DND-41 (cell line): ENCODE results near the gene ADGRA3.

Experiments
- ATAC-seq: fragments of 200-7000 bp; cut with Tn5 transposase; 3 replicates; pipeline ENCODE4 v1.9.1; 2021; ENCODE audit warnings: low read depth; ENCODE audit not compliant: insufficient read depth
- DNase-seq: peaks from one replicate; pipeline ENCODE4 v3.0.0-alpha.2; 2020
- H2AFZ ChIP-seq: 2 replicates; pipeline ENCODE4 v1.6.0; 2012; ENCODE audit warnings: low read depth, low read length
- H3K27ac ChIP-seq: 2 replicates; pipeline ENCODE4 v1.5.1; 2012; ENCODE audit warnings: low read length, inconsistent platforms
- H3K27me3 ChIP-seq: fragments of 200-600 bp; sonication (generic); 2 replicates; pipeline ENCODE4 v1.6.0; 2012; ENCODE audit warnings: low read length, mild to moderate bottlenecking, inconsistent platforms; ENCODE audit not compliant: insufficient read depth, poor library complexity
- H3K36me3 ChIP-seq: 2 replicates; pipeline ENCODE4 v1.5.1; 2012; ENCODE audit warnings: low read length, inconsistent platforms; ENCODE audit not compliant: insufficient read depth
- H3K4me1 ChIP-seq: 2 replicates; pipeline ENCODE4 v1.5.1; 2012; ENCODE audit warnings: mild to moderate bottlenecking, low read length; ENCODE audit not compliant: insufficient read depth
- H3K4me2 ChIP-seq: 2 replicates; pipeline ENCODE4 v1.6.0; 2012; ENCODE audit warnings: mild to moderate bottlenecking, moderate library complexity, low read length, inconsistent platforms; ENCODE audit not compliant: insufficient read depth
- H3K4me3 ChIP-seq, 2 experiments: fragments of 200-600 bp in 1 of 2; shearing (Covaris generic) in 1 of 2; 2 replicates each; pipeline ENCODE4 v1.5.1; 2012 to 2016; ENCODE audit warnings: inconsistent platforms in 2 of 2, low read length in 2 of 2, mild to moderate bottlenecking in 2 of 2, low read depth in 1 of 2, moderate library complexity in 1 of 2
- H3K79me2 ChIP-seq: 2 replicates; pipeline ENCODE4 v1.6.0; 2012; ENCODE audit warnings: low read length, inconsistent platforms; ENCODE audit not compliant: insufficient read depth
- H3K9ac ChIP-seq: 2 replicates; pipeline ENCODE4 v1.6.0; 2012; ENCODE audit warnings: low read depth, mild to moderate bottlenecking, inconsistent platforms, low read length, moderate library complexity
- H3K9me3 ChIP-seq: 2 replicates; pipeline ENCODE4 v1.5.1; 2012; ENCODE audit warnings: low read length, moderate library complexity, mild to moderate bottlenecking, inconsistent platforms; ENCODE audit not compliant: insufficient read depth, severe bottlenecking
- H4K20me1 ChIP-seq: 2 replicates; pipeline ENCODE4 v1.6.0; 2012; ENCODE audit warnings: low read length; ENCODE audit not compliant: insufficient read depth
- EZH2 ChIP-seq: IDR thresholded peaks from 3 replicates; pipeline ENCODE4 v1.6.1; 2012; ENCODE audit warnings: borderline replicate concordance, low read depth, mild to moderate bottlenecking, moderate library complexity, low read length, inconsistent platforms; ENCODE audit not compliant: severe bottlenecking
- TF ChIP-seq, protein P1 (sequence below): IDR thresholded peaks from 2 replicates; pipeline ENCODE4 v1.5.1; 2012; ENCODE audit warnings: borderline replicate concordance, low read length, moderate library complexity, mild to moderate bottlenecking; ENCODE audit not compliant: poor library complexity, severe bottlenecking; ENCODE audit errors: extremely low read depth

Gene ADGRA3

DNA sequence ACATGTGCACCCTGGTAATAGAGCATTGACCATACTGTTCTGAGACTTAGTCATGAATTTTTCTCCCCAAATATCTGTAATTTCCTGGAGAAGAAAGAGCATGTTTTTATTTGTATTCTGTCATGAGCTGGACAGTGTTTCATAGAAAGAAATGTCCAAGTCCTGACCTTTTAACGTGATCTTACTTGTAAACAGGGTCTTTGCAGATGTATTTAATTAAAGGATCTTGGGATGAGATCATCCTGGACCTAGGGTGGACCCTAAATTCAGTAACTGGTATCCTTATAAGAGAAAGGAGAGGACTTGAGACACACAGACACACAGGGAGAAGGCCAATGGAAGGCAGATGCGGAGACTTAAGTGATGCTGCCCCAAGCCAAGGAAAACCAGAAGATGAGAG is 3.6 kb downstream of the ADGRA3 start:
- no peaks in the 10 kb centered on the region; the same call in 1 of the 2 replicates for H4K20me1 ChIP-seq
- no peak overlapping the region for H3K27ac ChIP-seq
- H2AFZ ChIP-seq: no peak overlapping the region
- no peak overlapping the region for H3K4me2 ChIP-seq
- H3K4me1 ChIP-seq: peaks cover 13% of the 10 kb centered on the region
- H3K36me3 ChIP-seq: no peaks in the 10 kb centered on the region
- TF ChIP-seq, protein P1, sequence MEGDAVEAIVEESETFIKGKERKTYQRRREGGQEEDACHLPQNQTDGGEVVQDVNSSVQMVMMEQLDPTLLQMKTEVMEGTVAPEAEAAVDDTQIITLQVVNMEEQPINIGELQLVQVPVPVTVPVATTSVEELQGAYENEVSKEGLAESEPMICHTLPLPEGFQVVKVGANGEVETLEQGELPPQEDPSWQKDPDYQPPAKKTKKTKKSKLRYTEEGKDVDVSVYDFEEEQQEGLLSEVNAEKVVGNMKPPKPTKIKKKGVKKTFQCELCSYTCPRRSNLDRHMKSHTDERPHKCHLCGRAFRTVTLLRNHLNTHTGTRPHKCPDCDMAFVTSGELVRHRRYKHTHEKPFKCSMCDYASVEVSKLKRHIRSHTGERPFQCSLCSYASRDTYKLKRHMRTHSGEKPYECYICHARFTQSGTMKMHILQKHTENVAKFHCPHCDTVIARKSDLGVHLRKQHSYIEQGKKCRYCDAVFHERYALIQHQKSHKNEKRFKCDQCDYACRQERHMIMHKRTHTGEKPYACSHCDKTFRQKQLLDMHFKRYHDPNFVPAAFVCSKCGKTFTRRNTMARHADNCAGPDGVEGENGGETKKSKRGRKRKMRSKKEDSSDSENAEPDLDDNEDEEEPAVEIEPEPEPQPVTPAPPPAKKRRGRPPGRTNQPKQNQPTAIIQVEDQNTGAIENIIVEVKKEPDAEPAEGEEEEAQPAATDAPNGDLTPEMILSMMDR: no peak
- no peak for TF ChIP-seq EZH2
- no peak for ATAC-seq
- peaks cover 33% of the 10 kb centered on the region for H3K79me2 ChIP-seq
- no peak for DNase-seq
- H3K9me3 ChIP-seq: no peaks in the 10 kb centered on the region
- no peaks in the 10 kb centered on the region for H3K27me3 ChIP-seq
- H3K4me3 ChIP-seq: no peak overlapping the region
- H3K9ac ChIP-seq: no peak overlapping the region

DNA sequence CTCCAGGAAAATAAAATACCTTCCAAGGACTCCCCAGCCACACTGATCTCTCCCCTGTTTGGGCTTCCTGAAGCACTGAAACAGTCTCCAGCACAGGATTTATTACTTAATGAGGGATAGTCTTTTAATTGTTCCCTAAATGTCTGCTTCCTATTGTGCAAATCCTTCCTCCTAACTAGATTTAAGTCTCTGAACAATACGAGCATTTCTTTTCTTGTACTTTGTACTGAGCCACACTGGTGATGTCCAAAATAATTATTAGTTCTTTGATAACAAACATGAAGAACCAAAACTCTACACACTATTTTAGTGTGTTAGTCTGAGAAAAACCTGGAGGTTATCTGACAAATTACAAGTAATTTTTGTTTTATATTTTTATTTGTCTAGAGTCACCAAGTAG is 5.1 kb downstream of the ADGRA3 start:
- H3K27me3 ChIP-seq: no peaks in the 10 kb centered on the region
- DNase-seq: no peak
- peaks cover 8% of the 10 kb centered on the region for H3K4me1 ChIP-seq
- no peak overlapping the region for H3K9ac ChIP-seq
- no peak overlapping the region for H3K4me3 ChIP-seq
- no peaks in the 10 kb centered on the region for H3K36me3 ChIP-seq
- H3K4me2 ChIP-seq: no peak overlapping the region
- no peak overlapping the region for H3K27ac ChIP-seq
- no peak for ATAC-seq
- H4K20me1 ChIP-seq: no peaks in the 10 kb centered on the region; the same call in 1 of the 2 replicates
- no peak overlapping the region for H2AFZ ChIP-seq
- H3K79me2 ChIP-seq: peaks cover 39% of the 10 kb centered on the region
- TF ChIP-seq, protein P1: no peak
- no peak for TF ChIP-seq EZH2
- no peaks in the 10 kb centered on the region for H3K9me3 ChIP-seq

DNA sequence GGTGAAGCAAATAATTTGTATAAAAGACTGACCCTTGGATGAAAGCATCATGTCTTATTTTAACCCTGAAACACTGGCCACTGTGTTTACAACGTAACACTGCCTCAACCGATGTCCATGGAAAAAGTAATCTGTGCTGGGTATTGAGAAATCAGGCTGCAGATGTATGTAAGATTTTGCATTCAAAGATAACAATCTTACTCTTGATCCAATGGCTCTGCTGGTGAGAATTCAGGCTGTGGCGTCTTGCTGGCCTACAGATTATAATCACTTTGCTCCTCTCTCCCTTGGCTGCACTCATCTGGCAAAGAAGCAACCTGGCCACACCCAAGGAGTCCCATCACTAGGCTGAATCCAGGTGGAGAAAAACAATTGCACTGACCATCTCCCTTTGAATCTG is 7.5 kb downstream of the ADGRA3 start:
- H3K4me3 ChIP-seq: no peak overlapping the region
- H3K4me2 ChIP-seq: no peak overlapping the region
- no peaks in the 10 kb centered on the region for H3K4me1 ChIP-seq
- no peak overlapping the region for H2AFZ ChIP-seq
- DNase-seq (no peak), ATAC-seq (no peak)
- H3K79me2 ChIP-seq: peaks cover 35% of the 10 kb centered on the region
- TF ChIP-seq, protein P1: no peak
- TF ChIP-seq EZH2: no peak
- H4K20me1 ChIP-seq: peaks cover 5% of the 10 kb centered on the region; the same call in 1 of the 2 replicates
- no peaks in the 10 kb centered on the region for H3K36me3 ChIP-seq
- no peaks in the 10 kb centered on the region for H3K27me3 ChIP-seq
- no peak overlapping the region for H3K27ac ChIP-seq
- H3K9me3 ChIP-seq: no peaks in the 10 kb centered on the region
- H3K9ac ChIP-seq: no peak overlapping the region

DNA sequence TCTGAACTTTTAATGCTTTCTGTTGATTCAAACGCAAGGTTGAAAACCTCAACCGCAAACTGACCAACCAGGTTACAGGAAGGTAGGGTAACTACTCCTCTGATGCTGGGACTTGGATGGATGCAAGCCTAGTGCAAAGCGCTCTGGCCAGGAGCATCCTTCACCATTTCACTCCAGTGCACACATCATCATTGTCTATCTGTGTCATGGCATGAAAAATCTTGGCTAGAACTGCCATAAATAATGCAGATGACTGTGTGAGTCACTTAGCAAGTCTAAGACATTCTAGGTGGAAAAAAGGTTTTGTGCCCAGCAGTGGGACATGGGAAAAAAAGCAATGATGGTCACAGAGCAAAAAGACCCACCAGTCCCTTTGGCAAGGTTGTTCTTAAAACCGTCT is 10.9 kb downstream of the ADGRA3 start:
- no peak overlapping the region for H2AFZ ChIP-seq
- TF ChIP-seq, protein P1: no peak
- no peak for TF ChIP-seq EZH2
- ATAC-seq: no peak
- no peak overlapping the region for H3K9ac ChIP-seq
- H3K27ac ChIP-seq: no peak overlapping the region
- DNase-seq: no peak
- peaks cover 6% of the 10 kb centered on the region; the same call in 1 of the 2 replicates for H4K20me1 ChIP-seq
- no peak overlapping the region for H3K4me3 ChIP-seq
- H3K27me3 ChIP-seq: no peaks in the 10 kb centered on the region
- H3K36me3 ChIP-seq: no peaks in the 10 kb centered on the region
- H3K9me3 ChIP-seq: no peaks in the 10 kb centered on the region
- no peak overlapping the region for H3K4me2 ChIP-seq
- H3K4me1 ChIP-seq: no peaks in the 10 kb centered on the region
- peaks cover 29% of the 10 kb centered on the region for H3K79me2 ChIP-seq
